GM12878 (cell line): ENCODE results near the gene ANOS1. TPM values are rescaled to one million over a fixed set of nuclear protein-coding genes. Genes with fewer than 3 reads are reported as not detected.

Experiments used
- ATAC-seq: fragments of 200-7000 bp; cut with Tn5 transposase; 3 replicates; pipeline ENCODE4 v1.9.1; 2020; ENCODE audit warnings: mild to moderate bottlenecking, moderate library complexity
- BruUV-seq: library from RNA; stranded (reverse); fragments of 400-500 nt; replicated peaks from 2 replicates; lab custom pipeline; 2021; lab: Mats Ljungman, UMichigan
- CTCF ChIA-PET: fragments of 300-600 bp; sonication (Branson Sonifier 250); formaldehyde crosslinking; extraction: SDS; loops from one replicate; lab custom pipeline; 2021; ENCODE audit warnings: inconsistent platforms; lab: Yijun Ruan, JAX
- POLR2A ChIA-PET: fragments of 350-600 bp; formaldehyde crosslinking; extraction: SDS; loops from one replicate; lab custom pipeline; 2021; ENCODE audit warnings: inconsistent platforms; lab: Charles Lee
- RAD21 ChIA-PET: fragments of 300-600 bp; sonication (Branson Sonifier 250); formaldehyde crosslinking; loops from one replicate; lab custom pipeline; 2023; ENCODE audit warnings: antibody characterized with exemption; ENCODE audit not compliant: unreplicated experiment; lab: Charles Lee
- SMC1A ChIA-PET: fragments of 300-600 bp; sonication (Branson Sonifier 250); formaldehyde crosslinking; loops from one replicate; lab custom pipeline; 2023; ENCODE audit not compliant: unreplicated experiment, uncharacterized antibody; lab: Charles Lee
- DNase-seq: peaks from one replicate; pipeline ENCODE4 v3.0.0-alpha.2; 2011; ENCODE audit warnings: low read depth, low spot score
- FAIRE-seq: peaks from 3 replicates; lab custom pipeline; 2011; peaks lifted over from hg19 to GRCh38; lab: Jason Lieb, UNC
- H2AFZ ChIP-seq: 2 replicates; pipeline ENCODE4 v1.6.0; 2011; ENCODE audit warnings: low read depth, low read length, control low read depth; ENCODE audit not compliant: control insufficient read depth
- H3K27ac ChIP-seq: 2 replicates; pipeline ENCODE4 v1.5.1; 2011; ENCODE audit warnings: control low read depth; ENCODE audit not compliant: control insufficient read depth, insufficient read depth
- H3K27me3 ChIP-seq, 2 experiments: replicated peaks in 1 of 2; 2 replicates each; pipeline versions ENCODE4 v1.6.0 to v1.6.1; 2011; ENCODE audit warnings: low read length in 1 of 2; ENCODE audit not compliant: control insufficient read depth in 2 of 2, insufficient read depth in 2 of 2
- H3K36me3 ChIP-seq, 2 experiments: 2 replicates each; pipeline ENCODE4 v1.5.1; 2011; ENCODE audit warnings: low read length in 1 of 2; ENCODE audit not compliant: control insufficient read depth in 2 of 2, insufficient read depth in 2 of 2
- H3K4me1 ChIP-seq: 2 replicates; pipeline ENCODE4 v1.6.1; 2011; ENCODE audit warnings: mild to moderate bottlenecking, low read length, moderate library complexity, mixed read lengths; ENCODE audit not compliant: control insufficient read depth, insufficient read depth
- H3K4me2 ChIP-seq: 2 replicates; pipeline ENCODE4 v1.6.0; 2011; ENCODE audit warnings: control low read depth; ENCODE audit not compliant: control insufficient read depth, insufficient read depth
- H3K4me3 ChIP-seq: fragments of 200-600 bp; sonication (generic); 2 replicates; pipeline ENCODE4 v1.5.1; 2016
- H3K79me2 ChIP-seq: 2 replicates; pipeline ENCODE4 v1.6.0; 2011; ENCODE audit warnings: low read length; ENCODE audit not compliant: control insufficient read depth, insufficient read depth
- H3K9ac ChIP-seq: 2 replicates; pipeline ENCODE4 v1.8.0; 2011; ENCODE audit warnings: low read length, control low read depth, mixed read lengths; ENCODE audit not compliant: control insufficient read depth, insufficient read depth
- H3K9me3 ChIP-seq: replicated peaks from 3 replicates; pipeline ENCODE4 v1.5.1; 2011; ENCODE audit warnings: mild to moderate bottlenecking, low read length; ENCODE audit not compliant: control insufficient read depth, insufficient read depth
- H4K20me1 ChIP-seq: 2 replicates; pipeline ENCODE4 v1.6.0; 2011; ENCODE audit not compliant: control insufficient read depth, insufficient read depth
- ATF7 ChIP-seq: fragments of 450-650 bp; IDR thresholded peaks from 2 replicates; pipeline ENCODE4 v1.6.1; 2016; ENCODE audit warnings: low read depth, mild to moderate bottlenecking
- BCL11A ChIP-seq: IDR thresholded peaks from 2 replicates; pipeline ENCODE4 v1.6.1; 2011; ENCODE audit warnings: low read depth, low read length
- CUX1 ChIP-seq: IDR thresholded peaks from 2 replicates; pipeline ENCODE4 v1.6.1; 2012; ENCODE audit warnings: improper control_type of control experiment, low read depth, low read length; ENCODE audit not compliant: insufficient replicate concordance
- EGR1 ChIP-seq, 2 experiments: IDR thresholded peaks; 1 replicate in 1 of 2; 2 replicates in 1 of 2; pipeline ENCODE4 v1.6.1; 2011 to 2012; ENCODE audit warnings: low read depth in 2 of 2, low read length in 2 of 2, borderline replicate concordance in 1 of 2, mild to moderate bottlenecking in 1 of 2, moderate library complexity in 1 of 2
- HCFC1 ChIP-seq: fragments of 150-350 bp; IDR thresholded peaks from 2 replicates; pipeline ENCODE4 v1.6.1; 2014; ENCODE audit warnings: low read length
- HDAC6 ChIP-seq: fragments of 200-600 bp; sonication (generic); IDR thresholded peaks from one replicate; pipeline ENCODE4 v1.8.0; 2017; ENCODE audit warnings: antibody characterized with exemption; ENCODE audit not compliant: unreplicated experiment
- RELA ChIP-seq: fragments of 450-650 bp; IDR thresholded peaks from 2 replicates; pipeline ENCODE4 v1.8.0; 2014; ENCODE audit warnings: borderline replicate concordance; ENCODE audit not compliant: partially characterized antibody
- TARDBP ChIP-seq: IDR thresholded peaks from 2 replicates; pipeline ENCODE4 v1.6.1; 2016; ENCODE audit warnings: borderline replicate concordance
- USF2 ChIP-seq: IDR thresholded peaks from 2 replicates; pipeline ENCODE4 v1.6.1; 2011; ENCODE audit warnings: low read depth, low read length, improper control_type of control experiment, borderline replicate concordance
- ZBED1 ChIP-seq: IDR thresholded peaks from 2 replicates; pipeline ENCODE4 v1.6.1; 2016; ENCODE audit warnings: borderline replicate concordance
- ZNF622 ChIP-seq: fragments of 450-650 bp; IDR thresholded peaks from 2 replicates; pipeline ENCODE4 v1.6.1; 2017; ENCODE audit warnings: mild to moderate bottlenecking, inconsistent platforms
- WGBS: methylation state at CpG from one replicate; pipeline ENCODE4 v1.1.6; 2016; ENCODE audit warnings: low lambda C conversion rate; ENCODE audit not compliant: insufficient replicate concordance, insufficient coverage; ENCODE audit errors: missing lambda C conversion rate; 5-methylcytosine and 5-hydroxymethylcytosine counted together
- in situ Hi-C: fragments of 300-500 bp; cut with MboI; formaldehyde crosslinking; loops from 9 replicates; pipeline ENCODE4 v1.14.3; 2018; ENCODE audit warnings: mixed read lengths
- intact Hi-C: fragments of 100-400 bp; cut with micrococcal nuclease; formaldehyde crosslinking; loops from one replicate; pipeline ENCODE4 v1.14.2; 2022; ENCODE audit not compliant: unreplicated experiment
- polyA plus RNA-seq, 11 experiments: library from polyadenylated mRNA; depleted of rRNA in 4 of 11; unstranded in 6 of 11; stranded (reverse) in 5 of 11; fragments of >200 nt; fragmentation: Nextera tagmentation in 4 of 11; fragmentation: Illumina TruSeq in 1 of 11; extraction: Ambion mirVana in 4 of 11; extraction: Trizol in 1 of 11; gene quantifications; 1 replicate in 1 of 11; 2 replicates in 10 of 11; pipeline versions ENCODE4 v1.2.1 to v1.2.3, GENCODE V29; 2011 to 2016; ENCODE audit warnings: inconsistent platforms in 2 of 11, missing spikeins in 2 of 11, low read depth in 1 of 11
- total RNA-seq, 4 experiments: library from RNA; depleted of rRNA in 3 of 4; stranded (reverse); fragments of >200 nt in 3 of 4; fragmentation: Illumina TruSeq in 1 of 4; extraction: Trizol in 1 of 4; gene quantifications; 2 replicates each; pipeline versions ENCODE4 v1.2.1 to v1.2.3, GENCODE V29; 2013 to 2021
- TF ChIP-seq, protein P1 (sequence below): fragments of 150-350 bp; IDR thresholded peaks from 2 replicates; pipeline ENCODE4 v1.6.1; 2014; ENCODE audit warnings: mild to moderate bottlenecking, low read depth, low read length
- TF ChIP-seq, protein P2 (sequence below): IDR thresholded peaks from 2 replicates; pipeline ENCODE4 v1.6.1; 2011; ENCODE audit warnings: borderline replicate concordance, low read depth, mild to moderate bottlenecking, moderate library complexity, mixed read lengths, low read length; ENCODE audit not compliant: insufficient read depth; ENCODE audit errors: extremely low read length
- TF ChIP-seq, protein P3 (sequence below): IDR thresholded peaks from 2 replicates; pipeline ENCODE4 v1.6.1; 2012; ENCODE audit warnings: low read depth, low read length, improper control_type of control experiment

Gene ANOS1
- total and polyA plus RNA-seq, 10 of the 15 experiments (the other 5 are each of a cell fraction or from before 2014, with no cell fraction given), result under 0.01 to 4.0 (median 0.03) TPM; not detected in 3

GRCh38 chrX:8579602-8580001, 152.3 kb downstream of the ANOS1 start:
- Histone ChIP-seq H3K27ac (no peak overlapping the region), H3K27me3 (no peaks in the 10 kb centered on the region), H3K9me3 (no peaks in the 10 kb centered on the region), H3K79me2 (no peaks in the 10 kb centered on the region), H3K9ac (no peak overlapping the region), H3K36me3 (no peaks in the 10 kb centered on the region), H3K4me3 (no peak overlapping the region), H3K4me2 (no peak overlapping the region), H4K20me1 (no peaks in the 10 kb centered on the region), H2AFZ (no peak overlapping the region), H3K4me1 (no peaks in the 10 kb centered on the region)
- ChIA-PET RAD21 (no interaction called here), POLR2A (no interaction called here), CTCF (no interaction called here), SMC1A (no interaction called here)
- FAIRE-seq (no peak), ATAC-seq (no peak), DNase-seq (no peak)
- intact Hi-C loops, result no loop called here
- BruUV-seq, result no TSS peak
- in situ Hi-C loops, result no loop called here
- 48% methylated on average over 5 of the region's 5 CpGs for WGBS
- TF ChIP-seq CUX1 (no peak), TARDBP (no peak), ZBED1 (no peak), RELA (no peak), USF2 (no peak), BCL11A (no peak), ATF7 (no peak), EGR1 (IDR thresholded peaks at IDR 0.05; ENCODE audit: borderline replicate concordance in 1 of 2, low read depth in 2 of 2, low read length in 2 of 2) (no peak), HCFC1 (no peak), HDAC6 (no peak), ZNF622 (no peak)
- TF ChIP-seq, protein P1, sequence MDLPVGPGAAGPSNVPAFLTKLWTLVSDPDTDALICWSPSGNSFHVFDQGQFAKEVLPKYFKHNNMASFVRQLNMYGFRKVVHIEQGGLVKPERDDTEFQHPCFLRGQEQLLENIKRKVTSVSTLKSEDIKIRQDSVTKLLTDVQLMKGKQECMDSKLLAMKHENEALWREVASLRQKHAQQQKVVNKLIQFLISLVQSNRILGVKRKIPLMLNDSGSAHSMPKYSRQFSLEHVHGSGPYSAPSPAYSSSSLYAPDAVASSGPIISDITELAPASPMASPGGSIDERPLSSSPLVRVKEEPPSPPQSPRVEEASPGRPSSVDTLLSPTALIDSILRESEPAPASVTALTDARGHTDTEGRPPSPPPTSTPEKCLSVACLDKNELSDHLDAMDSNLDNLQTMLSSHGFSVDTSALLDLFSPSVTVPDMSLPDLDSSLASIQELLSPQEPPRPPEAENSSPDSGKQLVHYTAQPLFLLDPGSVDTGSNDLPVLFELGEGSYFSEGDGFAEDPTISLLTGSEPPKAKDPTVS, result no peak
- TF ChIP-seq, protein P2, sequence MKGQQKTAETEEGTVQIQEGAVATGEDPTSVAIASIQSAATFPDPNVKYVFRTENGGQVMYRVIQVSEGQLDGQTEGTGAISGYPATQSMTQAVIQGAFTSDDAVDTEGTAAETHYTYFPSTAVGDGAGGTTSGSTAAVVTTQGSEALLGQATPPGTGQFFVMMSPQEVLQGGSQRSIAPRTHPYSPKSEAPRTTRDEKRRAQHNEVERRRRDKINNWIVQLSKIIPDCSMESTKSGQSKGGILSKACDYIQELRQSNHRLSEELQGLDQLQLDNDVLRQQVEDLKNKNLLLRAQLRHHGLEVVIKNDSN, result no peak
- TF ChIP-seq, protein P3, sequence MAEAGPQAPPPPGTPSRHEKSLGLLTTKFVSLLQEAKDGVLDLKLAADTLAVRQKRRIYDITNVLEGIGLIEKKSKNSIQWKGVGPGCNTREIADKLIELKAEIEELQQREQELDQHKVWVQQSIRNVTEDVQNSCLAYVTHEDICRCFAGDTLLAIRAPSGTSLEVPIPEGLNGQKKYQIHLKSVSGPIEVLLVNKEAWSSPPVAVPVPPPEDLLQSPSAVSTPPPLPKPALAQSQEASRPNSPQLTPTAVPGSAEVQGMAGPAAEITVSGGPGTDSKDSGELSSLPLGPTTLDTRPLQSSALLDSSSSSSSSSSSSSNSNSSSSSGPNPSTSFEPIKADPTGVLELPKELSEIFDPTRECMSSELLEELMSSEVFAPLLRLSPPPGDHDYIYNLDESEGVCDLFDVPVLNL, result no peak
